ENCODE measurements around the gene GPT2. TPM values are rescaled to one million over a fixed set of nuclear protein-coding genes. Genes with fewer than 3 reads are reported as not detected.

GPT2 gene
- total and polyA plus RNA-seq, 2 experiments from 2014 or later: 41.0 to 51.3 TPM

GRCh38 chr16:46914556-46915201, 30.5 kb downstream of the GPT2 start:
- H3K4me3 ChIP-seq: no peak overlapping the region
- TF ChIP-seq EZH2 (IDR thresholded peaks at IDR 0.05; ENCODE audit: borderline replicate concordance) (no peak), CTCF (IDR thresholded peaks at IDR 0.05; ENCODE audit: poor library complexity) (no peak), EZH2phosphoT487 (IDR thresholded peaks at IDR 0.05; ENCODE audit: low read depth, severe bottlenecking, unreplicated experiment) (no peak)
- H3K9me3 ChIP-seq (ENCODE audit: low read depth): no peaks in the 10 kb centered on the region
- no peaks in the 10 kb centered on the region for H3K36me3 ChIP-seq (replicated peaks; ENCODE audit: insufficient read depth, low read depth)
- H3K79me2 ChIP-seq: no peaks in the 10 kb centered on the region
- DNase-seq (ENCODE audit: low spot score): no peak
- no peaks in the 10 kb centered on the region for H3K4me1 ChIP-seq (ENCODE audit: insufficient read depth)
- no peak overlapping the region for H2AFZ ChIP-seq
- H3K27me3 ChIP-seq: no peaks in the 10 kb centered on the region
- H3K27ac ChIP-seq: no peak overlapping the region
- no peaks in the 10 kb centered on the region for H3K9me2 ChIP-seq (replicated peaks; ENCODE audit: insufficient read depth)
- H4K20me1 ChIP-seq (ENCODE audit: insufficient read depth, poor library complexity, severe bottlenecking): no peaks in the 10 kb centered on the region
- 94% methylated on average over 11 of the region's 11 CpGs for WGBS (ENCODE audit: low lambda C conversion rate, missing lambda C conversion rate)
- no peak overlapping the region for H3K4me2 ChIP-seq

GRCh38 chr16:46915483-46916025, 31.4 kb downstream of the GPT2 start:
- H3K36me3 ChIP-seq (replicated peaks; ENCODE audit: insufficient read depth, low read depth): no peaks in the 10 kb centered on the region
- no peaks in the 10 kb centered on the region for H4K20me1 ChIP-seq (ENCODE audit: insufficient read depth, poor library complexity, severe bottlenecking)
- no peak for TF ChIP-seq EZH2 (IDR thresholded peaks at IDR 0.05; ENCODE audit: borderline replicate concordance)
- no peak for TF ChIP-seq CTCF (IDR thresholded peaks at IDR 0.05; ENCODE audit: poor library complexity)
- no peak for TF ChIP-seq EZH2phosphoT487 (IDR thresholded peaks at IDR 0.05; ENCODE audit: low read depth, severe bottlenecking, unreplicated experiment)
- WGBS (ENCODE audit: low lambda C conversion rate, missing lambda C conversion rate): 100% methylated on average over 2 of the region's 2 CpGs
- H3K27ac ChIP-seq: no peak overlapping the region
- no peaks in the 10 kb centered on the region for H3K27me3 ChIP-seq
- DNase-seq (ENCODE audit: low spot score): no peak
- no peaks in the 10 kb centered on the region for H3K4me1 ChIP-seq (ENCODE audit: insufficient read depth)
- no peaks in the 10 kb centered on the region for H3K9me3 ChIP-seq (ENCODE audit: low read depth)
- no peaks in the 10 kb centered on the region for H3K79me2 ChIP-seq
- no peak overlapping the region for H3K4me2 ChIP-seq
- no peak overlapping the region for H2AFZ ChIP-seq
- H3K4me3 ChIP-seq: no peak overlapping the region
- no peaks in the 10 kb centered on the region for H3K9me2 ChIP-seq (replicated peaks; ENCODE audit: insufficient read depth)

GRCh38 chr16:46916980-46917379, 32.8 kb downstream of the GPT2 start:
- H3K9me2 ChIP-seq (replicated peaks; ENCODE audit: insufficient read depth): no peaks in the 10 kb centered on the region
- DNase-seq (ENCODE audit: low spot score): no peak
- no peak overlapping the region for H2AFZ ChIP-seq
- no peaks in the 10 kb centered on the region for H4K20me1 ChIP-seq (ENCODE audit: insufficient read depth, poor library complexity, severe bottlenecking)
- no peaks in the 10 kb centered on the region for H3K79me2 ChIP-seq
- no peaks in the 10 kb centered on the region for H3K4me1 ChIP-seq (ENCODE audit: insufficient read depth)
- no peaks in the 10 kb centered on the region for H3K27me3 ChIP-seq
- TF ChIP-seq CTCF (IDR thresholded peaks at IDR 0.05; ENCODE audit: poor library complexity): no peak
- TF ChIP-seq EZH2 (IDR thresholded peaks at IDR 0.05; ENCODE audit: borderline replicate concordance): no peak
- TF ChIP-seq EZH2phosphoT487 (IDR thresholded peaks at IDR 0.05; ENCODE audit: low read depth, severe bottlenecking, unreplicated experiment): no peak
- no peak overlapping the region for H3K27ac ChIP-seq
- no peaks in the 10 kb centered on the region for H3K36me3 ChIP-seq (replicated peaks; ENCODE audit: insufficient read depth, low read depth)
- H3K4me3 ChIP-seq: no peak overlapping the region
- H3K9me3 ChIP-seq (ENCODE audit: low read depth): no peaks in the 10 kb centered on the region
- 95% methylated on average over 3 of the region's 3 CpGs for WGBS (ENCODE audit: low lambda C conversion rate, missing lambda C conversion rate)
- H3K4me2 ChIP-seq: no peak overlapping the region

Data from hepatocyte (in vitro differentiated cells).